SKM-1 (cell line): ENCODE measurements around the gene STAC3.

Source experiments
- DNase-seq: peaks from one replicate; lab custom pipeline; 2025; ENCODE audit not compliant: unreplicated experiment; lab: John Stamatoyannopoulos, UW

STAC3 gene

GRCh38 chr12:57212701-57213057, 38.3 kb downstream of the STAC3 start:
- no peak for DNase-seq

GRCh38 chr12:57211791-57212700, 38.9 kb downstream of the STAC3 start:
- DNase-seq = no peak

- no peak for DNase-seq
Observed at GRCh38 chr12:57210926-57211692, 39.9 kb downstream of the STAC3 start.

GRCh38 chr12:57210461-57210860, 40.5 kb downstream of the STAC3 start:
- no peak for DNase-seq

- DNase-seq = no peak
Observed at GRCh38 chr12:57209916-57210315, 41.1 kb downstream of the STAC3 start.

GRCh38 chr12:57208631-57209282, 42.2 kb downstream of the STAC3 start:
- no peak for DNase-seq

GRCh38 chr12:57207731-57208630, 43.0 kb downstream of the STAC3 start:
- no peak for DNase-seq

- DNase-seq = no peak
Observed at GRCh38 chr12:57205931-57206330, 45.1 kb downstream of the STAC3 start.

- DNase-seq = no peak
Observed at GRCh38 chr12:57205186-57205585, 45.8 kb downstream of the STAC3 start.

GRCh38 chr12:57204454-57204853, 46.5 kb downstream of the STAC3 start:
- DNase-seq = no peak

- DNase-seq = no peak
Observed at GRCh38 chr12:57203791-57204190, 47.2 kb downstream of the STAC3 start.

- no peak for DNase-seq
Observed at GRCh38 chr12:57203201-57203600, 47.8 kb downstream of the STAC3 start.

GRCh38 chr12:57202321-57202720, 48.7 kb downstream of the STAC3 start:
- no peak for DNase-seq

- no peak for DNase-seq
Observed at GRCh38 chr12:57201631-57202030, 49.4 kb downstream of the STAC3 start.

- no peak for DNase-seq
Observed at GRCh38 chr12:57201219-57201618, 49.8 kb downstream of the STAC3 start.

GRCh38 chr12:57200497-57200896, 50.5 kb downstream of the STAC3 start:
- DNase-seq = no peak

GRCh38 chr12:57199191-57199590, 51.8 kb downstream of the STAC3 start:
- no peak for DNase-seq

- DNase-seq = no peak
Observed at GRCh38 chr12:57198329-57198728, 52.7 kb downstream of the STAC3 start.

- DNase-seq = no peak
Observed at GRCh38 chr12:57196956-57197355, 54.0 kb downstream of the STAC3 start.

GRCh38 chr12:57196439-57196838, 54.5 kb downstream of the STAC3 start:
- no peak for DNase-seq
